GM19468 (cell line): ENCODE data around the gene GALM.
"Not testable (repeated sequence)": the region's sequence is repeated elsewhere in the genome, so short reads cannot be mapped to it uniquely, and the experiment has no call there.

Source experiments
- ATAC-seq: cut with Tn5 transposase; IDR thresholded peaks from one replicate; pipeline ENCODE4 v1.9.1; 2021; ENCODE audit warnings: mild to moderate bottlenecking, moderate library complexity, moderate number of reproducible peaks; ENCODE audit not compliant: unreplicated experiment; ENCODE audit errors: extremely low read depth

Gene GALM

GRCh38 chr2:38734299-38735058 lies 68.6 kb downstream of the GALM start:
- no peak for ATAC-seq

GRCh38 chr2:38735999-38736320 lies 70.0 kb downstream of the GALM start:
- no peak for ATAC-seq

GRCh38 chr2:38737000-38737698 lies 71.2 kb downstream of the GALM start:
- not testable (repeated sequence) for ATAC-seq

- ATAC-seq, result no peak
These were observed 72.0 kb downstream of the GALM start for GRCh38 chr2:38737925-38738324.

GRCh38 chr2:38739524-38739923 lies 73.6 kb downstream of the GALM start:
- no peak for ATAC-seq

GRCh38 chr2:38740851-38741731 lies 75.2 kb downstream of the GALM start:
- no peak for ATAC-seq

- no peak for ATAC-seq
These were observed 77.1 kb downstream of the GALM start for GRCh38 chr2:38742797-38743559.

- ATAC-seq, result no peak
These were observed 77.9 kb downstream of the GALM start for GRCh38 chr2:38743672-38744398.

GRCh38 chr2:38744399-38744780 lies 78.5 kb downstream of the GALM start:
- ATAC-seq, result no peak

GRCh38 chr2:38745267-38745666 lies 79.4 kb downstream of the GALM start:
- no peak for ATAC-seq

GRCh38 chr2:38747007-38747424 lies 81.1 kb downstream of the GALM start:
- ATAC-seq, result no peak

GRCh38 chr2:38747819-38748218 lies 81.9 kb downstream of the GALM start:
- ATAC-seq, result no peak

- no peak for ATAC-seq
These were observed 82.5 kb downstream of the GALM start for GRCh38 chr2:38748391-38748790.

GRCh38 chr2:38748943-38749804 lies 83.3 kb downstream of the GALM start:
- no peak for ATAC-seq

GRCh38 chr2:38750011-38750890 lies 84.3 kb downstream of the GALM start:
- ATAC-seq, result peak; percentile 12

- peak; percentile 55 for ATAC-seq
These were observed 85.1 kb downstream of the GALM start, which contains the start of gene SRSF7 for GRCh38 chr2:38750891-38751595. Gene SRSF7, minus strand, starts transcription at chr2:38751361. Its CDS starts 105 bp downstream, at chr2:38751256.
